OCI-LY3 (cell line): Measurements from ENCODE around the gene ASPSCR1.

Experiments
- H2AFZ ChIP-seq: fragments of 200-600, 300-600 bp; shearing (Covaris generic); 2 replicates; pipeline ENCODE4 v1.6.0; 2014; ENCODE audit warnings: antibody characterized with exemption, low read depth, low read length
- H3K27ac ChIP-seq: fragments of 200-600, 300-600 bp; sonication (generic); 2 replicates; pipeline ENCODE4 v1.5.1; 2014; ENCODE audit warnings: mild to moderate bottlenecking, low read length, moderate library complexity, mixed read lengths
- H3K27me3 ChIP-seq: fragments of 200-600, 300-600 bp; sonication (generic); 2 replicates; pipeline ENCODE4 v1.6.1; 2014; ENCODE audit warnings: low read depth, low read length, mixed read lengths
- H3K36me3 ChIP-seq: fragments of 200-600, 300-600 bp; sonication (generic); replicated peaks from 2 replicates; pipeline ENCODE3; 2014; ENCODE audit warnings: low read depth, low read length, mixed read lengths
- H3K4me1 ChIP-seq: fragments of 300-600, 200-600 bp; sonication (generic); 2 replicates; pipeline ENCODE4 v1.6.1; 2014; ENCODE audit warnings: low read length, mixed read lengths
- H3K4me2 ChIP-seq: fragments of 200-600, 300-600 bp; sonication (generic); 2 replicates; pipeline ENCODE4 v1.6.1; 2014; ENCODE audit warnings: low read length, mixed read lengths
- H3K4me3 ChIP-seq: fragments of 300-600, 200-600 bp; sonication (generic); 2 replicates; pipeline ENCODE4 v1.5.1; 2014; ENCODE audit warnings: antibody characterized with exemption, mild to moderate bottlenecking, low read length, moderate library complexity
- H3K79me2 ChIP-seq: fragments of 300-600, 200-600 bp; shearing (Covaris generic); 2 replicates; pipeline ENCODE4 v1.6.1; 2014; ENCODE audit warnings: mild to moderate bottlenecking, low read length, mixed read lengths
- H3K9ac ChIP-seq: fragments of 300-600, 200-600 bp; shearing (Covaris generic); 2 replicates; pipeline ENCODE4 v1.6.0; 2014; ENCODE audit warnings: mild to moderate bottlenecking, low read length, moderate library complexity
- H3K9me3 ChIP-seq: fragments of 200-600, 300-600 bp; shearing (Covaris generic); 2 replicates; pipeline ENCODE4 v1.6.1; 2014; ENCODE audit warnings: low read length, mixed read lengths; ENCODE audit not compliant: insufficient read depth
- H4K20me1 ChIP-seq: fragments of 200-600, 300-600 bp; sonication (generic); 2 replicates; pipeline ENCODE4 v1.6.1; 2016; ENCODE audit warnings: low read length, mixed read lengths; ENCODE audit not compliant: insufficient read depth
- CTCF ChIP-seq: fragments of 200-600, 300-600 bp; sonication (generic); IDR thresholded peaks from 2 replicates; pipeline ENCODE4 v1.5.1; 2014; ENCODE audit warnings: antibody characterized with exemption, low read length, low read depth
- EZH2phosphoT487 ChIP-seq: fragments of 200-600 bp; shearing (Covaris generic); IDR thresholded peaks from 2 replicates; pipeline ENCODE4 v1.6.1; 2018; ENCODE audit warnings: antibody characterized with exemption, mixed run types, low read depth

ASPSCR1 gene

GRCh38 chr17:82039695-82040299 lies 62.4 kb downstream of the ASPSCR1 start:
- H3K4me1 ChIP-seq, result peaks cover 19% of the 10 kb centered on the region
- H3K79me2 ChIP-seq, result peaks cover 7% of the 10 kb centered on the region
- no peak overlapping the region for H3K4me3 ChIP-seq
- no peak overlapping the region for H3K27ac ChIP-seq
- peaks cover 5% of the 10 kb centered on the region; the same call in 1 of the 2 replicates for H4K20me1 ChIP-seq
- H3K9ac ChIP-seq, result no peak overlapping the region
- H3K9me3 ChIP-seq, result no peaks in the 10 kb centered on the region
- H3K27me3 ChIP-seq, result no peaks in the 10 kb centered on the region
- H2AFZ ChIP-seq, result no peak overlapping the region
- TF ChIP-seq CTCF (no peak), EZH2phosphoT487 (no peak)
- peaks cover 7% of the 10 kb centered on the region for H3K36me3 ChIP-seq
- no peak overlapping the region for H3K4me2 ChIP-seq

- Histone ChIP-seq H3K4me3 (no peak overlapping the region), H3K4me2 (no peak overlapping the region), H3K27me3 (no peaks in the 10 kb centered on the region), H2AFZ (no peak overlapping the region), H3K9me3 (no peaks in the 10 kb centered on the region), H3K4me1 (peaks cover 17% of the 10 kb centered on the region), H3K79me2 (peaks cover 7% of the 10 kb centered on the region), H3K9ac (no peak overlapping the region), H4K20me1 (peaks cover 5% of the 10 kb centered on the region; the same call in 1 of the 2 replicates), H3K27ac (no peak overlapping the region), H3K36me3 (peaks cover 2% of the 10 kb centered on the region)
- TF ChIP-seq CTCF (no peak), EZH2phosphoT487 (no peak)
Measured at GRCh38 chr17:82041144-82041814, 63.9 kb downstream of the ASPSCR1 start.

GRCh38 chr17:82042649-82043048 lies 65.2 kb downstream of the ASPSCR1 start:
- H3K27ac ChIP-seq, result no peak overlapping the region
- no peak overlapping the region for H2AFZ ChIP-seq
- no peak overlapping the region for H3K4me2 ChIP-seq
- no peaks in the 10 kb centered on the region for H3K9me3 ChIP-seq
- no peaks in the 10 kb centered on the region for H3K79me2 ChIP-seq
- H3K36me3 ChIP-seq, result no peaks in the 10 kb centered on the region
- H3K4me3 ChIP-seq, result no peak overlapping the region
- H4K20me1 ChIP-seq, result no peaks in the 10 kb centered on the region
- H3K9ac ChIP-seq, result no peak overlapping the region
- no peaks in the 10 kb centered on the region for H3K27me3 ChIP-seq
- TF ChIP-seq CTCF (no peak), EZH2phosphoT487 (no peak)
- peaks cover 12% of the 10 kb centered on the region; the same call in 1 of the 2 replicates for H3K4me1 ChIP-seq

- TF ChIP-seq CTCF (no peak), EZH2phosphoT487 (no peak)
- Histone ChIP-seq H3K4me1 (peaks cover 8% of the 10 kb centered on the region; the same call in 1 of the 2 replicates), H3K9ac (no peak overlapping the region), H3K9me3 (no peaks in the 10 kb centered on the region), H3K79me2 (no peaks in the 10 kb centered on the region), H3K27me3 (no peaks in the 10 kb centered on the region), H3K4me3 (no peak overlapping the region), H3K36me3 (no peaks in the 10 kb centered on the region), H2AFZ (no peak overlapping the region), H3K27ac (no peak overlapping the region), H4K20me1 (no peaks in the 10 kb centered on the region), H3K4me2 (no peak overlapping the region)
Measured at GRCh38 chr17:82043507-82043906, 66.1 kb downstream of the ASPSCR1 start.
